ENCODE measurements around the gene CACNA1B.

- no peak for TF ChIP-seq HDGF (IDR thresholded peaks at IDR 0.05; ENCODE audit: borderline replicate concordance)
- no peak for TF ChIP-seq TARDBP (IDR thresholded peaks at IDR 0.05)
- no peak for TF ChIP-seq SUZ12 (IDR thresholded peaks at IDR 0.05)
- no peak for TF ChIP-seq NFRKB (IDR thresholded peaks at IDR 0.05)
- TF ChIP-seq ZNF384 (IDR thresholded peaks at IDR 0.05) = no peak
- no peak for TF ChIP-seq L3MBTL2 (conservative IDR thresholded peaks at IDR 0.05)
- no peak for TF ChIP-seq ELF4 (IDR thresholded peaks at IDR 0.05)
- TF ChIP-seq SP1 (IDR thresholded peaks at IDR 0.05) = no peak
- TF ChIP-seq ARNT (IDR thresholded peaks at IDR 0.05) = no peak
- no peak for TF ChIP-seq FOXA1 (IDR thresholded peaks at IDR 0.05)
- no peak for TF ChIP-seq FOXK2 (IDR thresholded peaks at IDR 0.05)
- TF ChIP-seq FOXM1 (IDR thresholded peaks at IDR 0.05; ENCODE audit: borderline replicate concordance) = no peak
Measured at GRCh38 chr9:138123086-138123485, 245.5 kb downstream of the CACNA1B start.

Measured in HEK293T (cell line).